DMS153 treated with DMSO at 0.1 percent for 48 hours (cell line): ENCODE results near the gene UBTD1.
"Not testable (repeated sequence)": the region's sequence is repeated elsewhere in the genome, so short reads cannot be mapped to it uniquely, and the experiment has no call there.

Experiments used
- DNase-seq: peaks from one replicate; lab custom pipeline; 2025; ENCODE audit not compliant: unreplicated experiment; lab: John Stamatoyannopoulos, UW

UBTD1 gene

GRCh38 chr10:97560731-97561381, 62.1 kb downstream of the UBTD1 start:
- not testable (repeated sequence) for DNase-seq

DNA sequence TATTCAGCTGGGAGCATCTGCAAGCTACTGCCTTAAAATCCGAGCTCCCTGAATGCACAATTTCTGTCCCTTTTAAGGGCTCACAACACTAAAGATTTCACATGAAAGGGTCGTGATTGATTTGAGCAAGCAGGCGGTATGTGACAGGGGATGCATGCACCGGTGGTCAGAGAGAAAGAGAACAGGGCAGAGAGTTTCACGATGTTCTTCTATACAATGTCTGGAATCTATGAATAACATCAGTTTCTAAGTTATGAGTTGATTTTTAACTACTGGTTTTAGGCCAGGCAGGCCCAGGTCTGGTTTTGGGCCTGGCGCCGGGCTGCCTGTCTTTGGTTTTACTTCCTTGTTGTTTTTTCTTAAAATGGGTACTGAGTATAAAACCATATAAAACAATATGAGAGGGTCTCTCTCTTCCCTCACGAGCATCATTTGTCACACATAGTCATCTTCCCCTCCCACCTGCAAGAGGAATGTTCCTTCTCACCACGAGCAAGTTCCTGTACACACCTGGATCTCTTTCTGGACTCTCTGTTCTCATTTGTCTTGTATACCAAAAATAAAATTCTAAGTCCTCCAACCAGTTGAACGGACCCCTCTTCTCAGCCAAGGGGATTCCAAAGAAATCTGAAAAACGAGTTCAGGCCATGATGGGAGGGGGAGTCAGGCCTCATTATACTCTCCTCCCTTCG, 62.8 kb downstream of the UBTD1 start:
- DNase-seq: not testable (repeated sequence)

- not testable (repeated sequence) for DNase-seq
These were observed 63.6 kb downstream of the UBTD1 start for GRCh38 chr10:97562329-97562728.

- DNase-seq: no peak
These were observed 64.6 kb downstream of the UBTD1 start for GRCh38 chr10:97563337-97563736.

- no peak for DNase-seq
These were observed 66.1 kb downstream of the UBTD1 start for GRCh38 chr10:97564776-97565175.

GRCh38 chr10:97566336-97566996, 67.7 kb downstream of the UBTD1 start:
- no peak for DNase-seq

DNA sequence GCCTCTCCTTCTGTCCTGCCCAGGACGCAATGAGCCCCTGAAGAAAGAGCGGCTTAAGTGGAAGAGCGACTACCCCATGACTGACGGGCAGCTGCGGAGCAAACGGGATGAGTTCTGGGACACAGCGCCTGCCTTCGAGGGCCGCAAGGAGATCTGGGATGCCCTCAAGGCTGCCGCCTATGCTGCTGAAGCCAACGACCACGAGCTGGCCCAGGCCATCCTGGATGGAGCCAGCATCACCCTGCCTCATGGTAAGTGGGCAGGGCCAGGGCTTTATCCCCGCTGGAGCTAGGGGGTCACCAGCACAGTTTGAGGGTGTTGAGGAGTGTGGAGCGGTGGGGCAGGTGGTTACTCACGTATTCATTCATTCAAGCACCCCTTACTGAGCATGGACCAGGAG, 69.2 kb downstream of the UBTD1 start:
- DNase-seq: no peak

- no peak for DNase-seq
These were observed 71.5 kb downstream of the UBTD1 start for GRCh38 chr10:97570146-97570788.

GRCh38 chr10:97570789-97571471, 72.2 kb downstream of the UBTD1 start:
- no peak for DNase-seq

DNA sequence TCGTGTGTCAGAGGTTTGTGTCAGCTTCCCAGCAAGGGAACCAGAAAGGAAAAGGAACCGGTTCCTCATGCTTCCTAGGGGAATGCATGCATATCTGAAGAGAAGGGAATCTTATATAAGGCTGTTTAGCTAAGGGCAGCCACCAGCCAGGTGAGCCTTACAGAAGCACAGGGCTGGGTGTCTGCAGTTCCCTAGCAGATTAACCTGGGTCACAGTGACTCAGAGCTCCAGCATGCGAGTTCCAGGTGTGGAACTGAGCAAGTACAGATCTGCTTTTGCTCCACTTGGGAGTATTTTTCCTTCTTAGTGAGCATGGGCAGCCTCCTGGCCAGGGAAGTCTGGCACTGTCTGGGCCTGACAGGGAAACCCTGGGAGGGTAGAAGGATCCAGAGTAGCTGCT, 72.9 kb downstream of the UBTD1 start:
- no peak for DNase-seq

- DNase-seq: peak; percentile 13
These were observed 73.7 kb downstream of the UBTD1 start, which contains the start of gene ANKRD2 for GRCh38 chr10:97572214-97572989. TSS of gene ANKRD2 (plus strand) at chr10:97572779. CDS start at chr10:97572789, 10 bp downstream.

DNA sequence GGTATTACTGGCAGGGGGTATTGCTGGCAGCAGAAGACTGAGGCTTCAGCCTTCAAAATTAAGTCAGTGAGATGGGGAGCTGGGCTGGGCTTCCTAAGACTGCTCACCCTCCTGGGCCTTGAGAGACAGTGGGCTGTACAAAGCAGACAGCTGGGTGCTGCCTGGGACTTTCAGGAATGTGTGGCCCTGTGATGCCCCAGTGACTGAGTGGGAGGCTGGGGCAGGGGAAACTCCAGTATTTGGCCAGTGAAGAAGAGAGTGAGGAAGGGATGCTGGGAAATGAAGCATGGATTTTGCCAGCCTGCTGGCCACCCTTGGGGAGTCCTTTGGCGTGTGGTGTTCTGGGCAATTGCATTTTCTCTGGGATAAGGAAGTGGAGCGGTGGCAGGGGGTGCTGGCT, 74.3 kb downstream of the UBTD1 start:
- DNase-seq: no peak

- DNase-seq: no peak
These were observed 74.9 kb downstream of the UBTD1 start for GRCh38 chr10:97573672-97574071.

DNA sequence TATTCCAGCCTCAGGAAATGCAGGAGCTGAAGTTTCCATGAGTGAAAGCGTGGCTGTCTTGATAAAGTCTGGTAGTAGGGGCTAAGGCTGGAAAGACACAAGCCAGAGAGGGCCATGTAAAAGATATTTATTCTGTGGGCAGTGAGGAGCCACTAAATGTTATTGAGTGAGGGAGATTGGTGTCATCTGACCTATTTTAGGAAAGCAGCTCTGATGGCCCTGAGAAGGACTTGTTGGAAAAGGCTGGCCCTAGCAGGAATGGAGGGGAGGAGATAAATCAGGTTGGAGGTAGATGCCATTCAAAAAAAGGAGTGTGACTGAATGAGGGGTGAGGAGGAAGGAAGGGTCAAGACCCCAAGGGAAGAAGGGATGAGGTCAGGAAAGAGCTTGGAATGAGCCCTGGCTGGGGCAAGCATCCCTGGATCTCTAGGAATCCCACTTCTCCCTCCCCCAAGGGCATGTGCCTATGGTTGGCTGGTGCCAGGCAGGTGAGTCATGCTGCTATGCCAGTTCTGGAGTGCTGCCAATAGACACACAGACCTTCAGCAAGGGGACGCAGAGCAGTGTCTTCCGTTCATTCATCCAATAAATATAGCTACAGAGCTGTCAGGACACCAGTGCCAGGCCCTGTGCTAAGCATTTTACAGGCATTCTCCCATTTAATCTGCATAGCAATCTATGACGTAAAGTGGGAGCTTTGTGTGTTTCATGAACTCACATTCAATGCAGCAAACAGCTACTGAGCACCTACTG, 75.8 kb downstream of the UBTD1 start:
- peak; percentile 63 for DNase-seq

DNA sequence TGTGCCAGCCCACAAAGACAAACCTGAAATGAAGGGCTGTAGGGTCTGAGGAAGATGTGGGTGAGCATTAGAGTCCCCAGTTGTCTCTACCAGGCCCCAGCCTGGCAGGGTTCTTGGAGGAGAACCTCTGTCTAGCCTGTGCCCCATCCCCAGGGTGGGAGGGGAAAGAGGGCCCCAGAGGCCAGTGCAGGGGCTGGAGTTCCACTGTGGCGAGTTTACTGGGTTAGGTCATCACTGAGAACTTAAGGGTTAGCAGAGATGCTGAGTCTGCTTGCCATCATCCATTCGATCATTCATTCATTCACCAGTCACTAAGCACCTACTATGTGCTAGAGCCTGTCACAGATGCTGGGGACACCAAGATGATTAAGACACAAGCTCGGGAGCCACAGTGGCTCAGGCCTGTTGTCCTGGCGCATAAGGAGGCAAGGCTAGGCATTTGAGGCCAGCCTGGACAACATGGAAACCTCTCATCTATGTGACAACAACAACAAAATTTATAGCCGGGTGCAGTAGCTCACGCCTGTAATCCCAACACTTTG, 76.5 kb downstream of the UBTD1 start:
- no peak for DNase-seq

DNA sequence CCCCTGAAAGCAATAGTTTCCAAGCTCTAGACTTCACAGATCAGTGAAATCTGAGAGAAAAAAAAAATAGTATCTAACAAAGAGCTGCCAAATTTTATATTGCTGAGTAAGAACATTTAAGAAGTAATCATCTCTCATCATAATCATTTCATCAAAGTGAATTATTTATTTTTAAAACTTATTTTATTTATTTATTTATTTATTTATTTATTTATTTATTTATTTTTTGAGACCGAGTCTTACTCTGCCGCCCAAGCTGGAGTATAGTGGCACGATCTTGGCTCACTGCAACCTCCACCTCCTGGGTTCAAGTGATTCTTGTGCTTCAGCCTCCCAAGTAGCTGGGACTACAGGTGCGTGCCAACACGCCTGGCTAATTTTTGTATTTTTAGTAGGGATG, 77.8 kb downstream of the UBTD1 start:
- DNase-seq: not testable (repeated sequence)

DNA sequence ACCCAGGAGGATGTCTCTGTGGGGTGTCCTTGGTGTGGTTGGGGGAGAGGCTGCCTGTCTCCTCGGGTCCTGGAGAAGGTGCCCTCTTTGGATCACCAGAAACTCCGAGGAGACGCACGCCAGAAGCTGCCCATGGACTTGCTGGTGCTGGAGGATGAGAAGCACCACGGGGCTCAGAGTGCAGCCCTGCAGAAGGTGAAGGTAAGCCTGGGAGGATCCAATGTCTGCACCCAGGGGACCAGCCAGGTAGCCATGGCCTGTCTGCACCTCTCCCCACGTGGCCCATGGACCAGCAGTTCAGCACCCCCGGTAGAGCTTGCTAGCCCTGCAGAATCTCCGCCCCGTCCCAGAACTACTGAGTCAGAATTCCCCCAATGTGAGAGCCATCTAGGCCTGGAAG, 79.0 kb downstream of the UBTD1 start:
- DNase-seq: no peak

DNA sequence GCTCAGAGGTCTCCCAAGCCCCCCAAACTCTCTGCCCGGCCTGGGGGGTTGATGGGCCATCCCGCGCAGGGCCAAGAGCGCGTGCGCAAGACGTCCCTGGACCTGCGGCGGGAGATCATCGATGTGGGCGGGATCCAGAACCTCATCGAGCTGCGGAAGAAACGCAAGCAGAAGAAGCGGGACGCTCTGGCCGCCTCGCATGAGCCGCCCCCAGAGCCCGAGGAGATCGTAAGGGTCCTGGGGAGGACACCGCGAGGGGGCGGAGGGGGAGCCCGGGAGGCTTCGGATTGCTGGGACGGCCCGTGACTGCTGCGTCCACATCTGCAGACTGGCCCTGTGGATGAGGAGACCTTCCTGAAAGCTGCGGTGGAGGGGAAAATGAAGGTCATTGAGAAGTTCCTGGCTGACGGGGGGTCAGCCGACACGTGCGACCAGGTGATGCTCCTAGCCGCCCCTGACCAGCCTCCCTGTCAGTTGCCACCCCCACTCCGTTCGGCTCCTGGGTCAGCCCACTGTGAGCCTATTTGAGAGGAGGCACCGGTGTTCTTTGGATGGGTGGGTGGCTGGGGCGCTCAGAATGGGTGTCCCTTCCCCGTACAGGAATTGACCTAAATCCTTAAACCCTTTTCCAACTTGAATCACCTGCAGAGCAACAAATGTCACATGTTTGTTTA, 79.6 kb downstream of the UBTD1 start:
- DNase-seq: no peak
